Coronary artery (tissue), 2 donors: ENCODE measurements around the gene CTBP1.

ENCODE experiments used
- DNase-seq: peaks from one replicate; pipeline ENCODE4 v3.0.0-alpha.2; 2017; ENCODE audit warnings: low spot score
- H3K27ac ChIP-seq, 2 donors: fragments of 200-600 bp; sonication (generic); one replicate each; pipeline ENCODE4 v1.5.1; 2016 to 2019
- H3K4me3 ChIP-seq: fragments of 200-600 bp; sonication (generic); 2 replicates; pipeline ENCODE4 v1.5.1; 2016; ENCODE audit warnings: mild to moderate bottlenecking, moderate library complexity
- CTCF ChIP-seq: fragments of 200-600 bp; sonication (generic); IDR thresholded peaks from one replicate; pipeline ENCODE4 v1.5.1; 2019; ENCODE audit warnings: antibody characterized with exemption

The CTBP1 gene

GRCh38 chr4:1266881-1267763 is 18.2 kb upstream of the CTBP1 start:
- Histone ChIP-seq H3K27ac (no peak overlapping the region), H3K4me3 (no peak overlapping the region)
- TF ChIP-seq CTCF, result no peak
- DNase-seq, result peak; percentile 16

GRCh38 chr4:1265351-1265750 is 16.4 kb upstream of the CTBP1 start:
- DNase-seq, result peak; percentile 31
- Histone ChIP-seq H3K27ac (no peak overlapping the region), H3K4me3 (no peak overlapping the region)
- no peak for TF ChIP-seq CTCF

- peak; percentile 24 for DNase-seq
- Histone ChIP-seq H3K4me3 (no peak overlapping the region), H3K27ac (no peak overlapping the region)
- TF ChIP-seq CTCF, result no peak
These were observed 16.0 kb upstream of the CTBP1 start for GRCh38 chr4:1264942-1265341.

- H3K4me3 ChIP-seq, result no peak overlapping the region
- TF ChIP-seq CTCF, result no peak
- DNase-seq, result peak; percentile 53
- no peak overlapping the region for H3K27ac ChIP-seq
These were observed 12.4 kb upstream of the CTBP1 start for GRCh38 chr4:1261107-1261928.

DNA sequence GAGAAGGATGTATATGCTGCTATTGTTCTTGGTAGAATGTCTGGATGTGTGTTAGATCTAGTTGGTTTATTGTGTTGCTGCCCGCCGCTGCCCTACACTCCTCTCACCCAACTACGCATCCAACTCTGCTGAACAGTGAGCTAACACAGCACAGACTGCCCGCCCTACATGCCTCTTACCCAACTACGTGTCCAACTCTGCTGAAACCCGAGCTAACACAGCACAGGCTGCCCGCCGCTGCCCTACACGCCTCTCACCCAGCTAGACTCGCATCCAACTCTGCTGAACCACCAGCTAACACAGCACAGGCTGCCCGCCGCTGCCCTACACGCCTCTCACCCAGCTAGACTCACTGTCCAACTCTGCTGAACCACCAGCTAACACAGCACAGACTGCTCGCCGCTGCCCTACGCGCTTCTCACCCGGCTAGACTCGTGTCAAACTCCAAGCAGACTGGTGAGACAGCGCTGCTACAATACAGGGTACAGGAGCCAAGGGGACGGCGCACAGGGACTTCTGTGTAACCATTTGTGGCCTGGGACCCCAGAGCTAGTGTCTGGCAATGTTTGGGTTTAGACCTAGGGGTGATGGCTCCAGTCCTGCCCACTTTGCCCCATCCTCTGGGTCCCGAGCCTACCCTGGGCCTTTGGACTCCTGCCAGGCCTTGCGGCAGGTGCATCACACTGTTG is 11.6 kb upstream of the CTBP1 start:
- TF ChIP-seq CTCF, result no peak
- H3K4me3 ChIP-seq, result no peak overlapping the region
- peak; percentile 53 for DNase-seq
- H3K27ac ChIP-seq, result no peak overlapping the region

DNA sequence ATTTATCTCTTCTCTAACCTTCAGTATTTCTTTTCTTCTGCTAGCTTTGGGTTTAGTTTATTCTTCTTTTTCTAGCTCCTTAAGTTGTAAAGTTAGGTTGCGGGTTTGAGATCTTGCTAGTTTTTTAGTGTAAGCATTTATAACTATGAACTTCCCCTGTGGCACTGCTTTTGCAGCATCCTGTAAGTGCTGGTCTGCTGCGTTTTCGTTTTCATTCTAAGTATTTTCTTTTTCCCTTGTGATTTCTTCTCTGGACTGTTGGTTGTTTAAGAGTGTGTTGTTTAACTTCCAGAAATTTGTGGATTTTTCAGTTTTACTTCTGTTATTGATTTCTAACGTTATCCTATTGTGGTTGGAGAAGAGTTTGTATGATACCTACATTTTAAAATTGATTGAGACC is 11.0 kb upstream of the CTBP1 start:
- no peak overlapping the region for H3K4me3 ChIP-seq
- H3K27ac ChIP-seq, result no peak overlapping the region
- TF ChIP-seq CTCF, result no peak
- DNase-seq, result no peak
